GM18870 (cell line): ENCODE data around the gene IGSF21.

ENCODE experiments used
- ATAC-seq: cut with Tn5 transposase; IDR thresholded peaks from one replicate; pipeline ENCODE4 v1.9.1; 2021; ENCODE audit warnings: moderate library complexity; ENCODE audit not compliant: unreplicated experiment

The IGSF21 gene

DNA sequence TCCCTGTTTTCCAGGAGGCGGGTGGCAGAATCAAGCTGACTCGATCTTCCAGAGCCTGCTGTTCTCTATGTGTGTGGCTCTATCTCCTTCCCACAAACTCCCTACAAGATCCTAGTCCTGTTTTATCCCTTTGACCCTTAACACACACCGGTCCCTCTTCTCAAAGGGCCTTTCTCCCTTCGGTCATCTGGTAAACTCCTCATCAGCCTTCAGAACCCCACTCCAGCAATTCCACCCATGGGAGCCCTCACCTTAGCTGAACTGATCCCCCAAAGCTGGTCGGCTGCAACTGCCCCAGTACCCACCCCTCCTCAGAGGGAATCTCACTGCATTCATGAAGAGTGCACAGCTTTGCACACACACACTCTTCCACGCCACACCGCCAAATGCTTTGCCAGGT is 184.9 kb downstream of the IGSF21 start:
- no peak for ATAC-seq

DNA sequence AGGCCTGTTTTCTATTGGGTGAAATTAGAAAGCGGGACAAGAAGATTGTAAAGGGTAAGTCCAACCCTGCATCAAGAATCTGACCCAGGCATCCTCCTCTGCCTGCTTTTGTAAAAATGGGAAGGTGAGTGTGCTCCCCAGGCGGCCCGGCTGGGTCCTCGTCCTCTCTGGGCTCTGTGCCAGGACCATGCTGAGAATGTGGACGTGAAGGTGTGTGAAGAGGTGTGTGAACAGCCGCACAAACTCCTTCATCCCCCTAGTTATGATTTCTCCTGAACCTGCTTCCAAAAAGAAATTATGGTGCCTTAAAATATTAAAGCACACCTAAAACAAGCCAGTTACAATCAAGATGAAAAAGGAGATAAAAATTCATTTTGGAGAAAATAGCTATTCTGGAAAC is 185.7 kb downstream of the IGSF21 start:
- no peak for ATAC-seq

DNA sequence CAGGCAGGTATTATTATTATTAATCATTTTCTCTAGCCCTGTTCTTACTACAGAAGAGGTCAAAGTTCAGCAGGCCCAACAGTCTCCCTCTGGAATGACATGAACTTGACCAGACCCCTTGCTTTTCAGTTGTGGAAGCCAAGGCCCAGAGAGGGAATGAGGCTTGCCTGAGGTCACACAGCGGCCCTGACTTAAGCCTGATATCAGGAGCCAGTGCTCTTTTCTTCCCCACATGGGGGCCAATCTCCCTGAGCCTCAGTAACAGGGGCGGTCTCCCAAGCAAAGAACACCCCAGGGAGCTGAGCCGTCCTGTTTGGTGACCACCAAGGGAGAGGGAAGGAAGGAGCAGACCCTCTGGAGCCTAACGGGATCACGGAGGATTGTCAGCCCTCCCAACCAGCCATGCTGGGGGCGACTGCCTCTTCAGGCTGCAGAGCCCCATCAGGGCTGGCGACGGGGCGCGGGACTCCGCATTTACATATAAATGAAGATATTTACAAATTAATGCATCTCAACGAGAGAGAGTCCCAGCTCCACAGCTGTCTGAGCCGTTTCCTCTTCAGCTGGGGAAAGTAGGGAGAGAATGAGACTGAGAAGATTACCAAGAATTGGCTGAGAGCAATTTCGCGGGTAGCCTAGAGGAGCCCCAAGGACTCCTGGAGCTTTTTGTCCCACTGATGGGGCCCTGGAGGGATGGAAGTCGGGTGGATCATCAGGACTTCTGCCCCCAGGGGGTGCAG is 187.0 kb downstream of the IGSF21 start:
- no peak for ATAC-seq

DNA sequence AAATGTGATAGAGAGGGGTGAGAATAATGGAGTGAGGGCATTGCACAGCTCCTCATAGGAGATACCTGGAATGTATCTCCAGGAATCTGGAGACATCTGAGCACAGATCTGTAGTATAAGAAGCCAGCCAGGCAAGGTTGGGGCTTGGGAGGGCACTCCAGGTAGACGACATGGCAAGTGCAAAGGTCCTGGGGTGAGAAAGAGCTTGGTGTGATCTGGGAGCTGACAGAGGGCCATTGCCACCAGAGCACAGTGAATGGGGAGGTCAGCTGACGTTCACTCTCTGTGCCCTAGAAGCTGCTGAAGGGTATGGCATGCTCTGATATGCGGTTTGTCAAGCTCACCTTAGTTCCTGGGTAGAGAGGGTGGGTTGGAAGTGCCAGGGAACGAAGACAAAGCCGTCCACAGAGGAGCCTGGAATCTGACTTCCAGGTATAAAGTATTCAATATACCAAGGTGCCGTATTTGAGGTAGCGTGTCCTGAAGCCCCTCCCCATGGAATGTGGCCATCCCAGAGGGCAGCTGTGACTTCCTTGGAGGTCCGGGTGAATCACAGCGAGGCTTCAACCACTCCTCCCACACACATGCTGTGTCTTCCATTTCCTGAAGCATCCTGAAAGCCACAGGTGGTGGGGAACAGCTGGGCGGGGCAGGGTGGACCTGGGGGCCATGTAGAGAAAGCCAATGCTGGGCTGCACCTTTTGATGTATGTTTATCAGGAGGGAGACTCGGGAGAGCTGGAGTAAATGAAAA is 190.5 kb downstream of the IGSF21 start:
- ATAC-seq = no peak

DNA sequence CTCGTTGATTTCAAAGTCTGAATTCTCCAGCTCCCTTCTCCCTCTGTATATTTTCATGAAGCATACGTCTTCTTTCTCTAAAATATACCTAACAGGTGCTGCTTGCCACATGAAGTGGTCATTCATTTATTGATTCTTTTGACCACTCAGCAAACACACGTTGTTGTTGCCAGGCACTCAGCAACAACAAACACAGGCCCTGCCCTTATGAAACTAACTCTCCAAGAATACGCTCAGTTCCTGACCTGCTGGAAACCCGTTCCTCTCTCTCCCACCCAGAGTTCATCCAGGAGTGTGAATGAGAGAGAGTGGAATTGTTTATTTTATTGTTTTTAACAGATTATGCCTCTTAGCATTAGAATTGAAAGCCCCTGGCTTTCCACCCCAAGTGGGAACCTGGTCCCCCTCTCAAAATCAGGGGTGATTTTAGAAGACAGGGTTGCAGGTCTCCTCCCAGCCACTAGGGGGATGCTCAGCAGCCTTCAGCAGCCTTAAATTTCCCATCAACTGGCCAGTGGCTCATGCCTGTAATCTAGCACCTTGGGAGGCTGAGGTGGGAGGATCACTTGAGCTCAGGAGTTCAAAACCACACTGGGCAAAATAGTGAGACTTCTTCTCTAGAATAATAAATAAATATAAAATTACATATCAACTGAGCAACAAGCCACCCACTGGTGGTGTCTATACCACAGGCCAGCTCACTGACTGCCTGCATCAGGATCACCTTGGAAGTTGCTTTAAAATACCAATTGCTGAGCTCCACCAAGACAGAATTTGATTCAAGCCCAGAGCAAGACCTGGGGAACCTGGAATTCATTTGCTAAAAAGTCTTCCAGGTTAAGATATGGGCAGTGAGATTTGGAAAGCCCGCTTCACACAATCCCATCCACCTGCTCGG is 192.1 kb downstream of the IGSF21 start:
- ATAC-seq = no peak

DNA sequence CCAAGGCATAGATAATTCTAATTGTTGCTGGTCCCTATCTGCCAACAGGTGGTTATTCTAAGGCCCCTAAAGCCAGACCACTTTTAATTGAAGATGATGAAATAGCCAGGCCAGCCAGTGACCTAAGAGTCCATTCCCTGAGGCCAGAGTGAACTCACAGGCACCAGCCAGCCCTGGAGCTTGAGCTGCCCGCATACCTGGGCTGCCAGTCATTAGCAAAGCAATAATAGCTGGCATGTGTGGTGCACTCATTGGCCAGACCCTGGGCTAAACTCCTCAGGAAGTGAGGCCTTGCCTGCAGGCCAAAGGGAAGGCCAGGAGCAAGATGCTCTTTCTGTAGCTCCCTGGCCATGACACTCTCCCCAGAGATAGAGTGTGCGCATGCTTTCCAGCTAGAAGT is 192.8 kb downstream of the IGSF21 start:
- ATAC-seq = no peak

DNA sequence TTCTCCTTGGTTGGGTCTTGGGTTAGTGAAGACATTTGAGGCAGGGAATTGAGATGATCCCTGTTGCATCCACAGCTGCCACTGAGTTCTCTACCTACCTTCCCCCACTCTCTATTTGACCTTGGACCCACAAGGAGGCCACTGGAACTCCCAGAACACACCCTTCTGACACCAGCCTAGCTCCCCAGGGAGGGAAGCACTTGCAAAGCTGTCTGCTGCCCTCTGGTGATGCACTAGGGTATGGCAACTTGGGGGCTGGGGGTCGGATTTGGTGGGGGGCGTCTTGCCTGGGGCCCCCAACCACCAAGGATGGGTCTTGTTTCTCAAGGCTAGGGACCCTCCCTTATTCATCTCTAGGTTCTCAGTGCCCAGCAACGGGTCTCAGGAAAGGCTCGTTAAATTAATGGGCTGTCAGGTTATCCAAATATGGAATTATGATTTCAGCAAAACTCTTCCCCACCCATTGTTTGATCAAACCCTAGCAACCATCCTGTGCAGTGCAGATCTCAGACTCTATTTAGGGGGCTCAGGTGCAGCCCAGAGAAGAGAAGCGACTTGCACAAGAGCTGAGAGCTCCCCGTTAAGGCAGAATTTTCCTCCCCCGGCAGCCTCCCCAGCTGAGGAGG is 195.3 kb downstream of the IGSF21 start:
- ATAC-seq = no peak

DNA sequence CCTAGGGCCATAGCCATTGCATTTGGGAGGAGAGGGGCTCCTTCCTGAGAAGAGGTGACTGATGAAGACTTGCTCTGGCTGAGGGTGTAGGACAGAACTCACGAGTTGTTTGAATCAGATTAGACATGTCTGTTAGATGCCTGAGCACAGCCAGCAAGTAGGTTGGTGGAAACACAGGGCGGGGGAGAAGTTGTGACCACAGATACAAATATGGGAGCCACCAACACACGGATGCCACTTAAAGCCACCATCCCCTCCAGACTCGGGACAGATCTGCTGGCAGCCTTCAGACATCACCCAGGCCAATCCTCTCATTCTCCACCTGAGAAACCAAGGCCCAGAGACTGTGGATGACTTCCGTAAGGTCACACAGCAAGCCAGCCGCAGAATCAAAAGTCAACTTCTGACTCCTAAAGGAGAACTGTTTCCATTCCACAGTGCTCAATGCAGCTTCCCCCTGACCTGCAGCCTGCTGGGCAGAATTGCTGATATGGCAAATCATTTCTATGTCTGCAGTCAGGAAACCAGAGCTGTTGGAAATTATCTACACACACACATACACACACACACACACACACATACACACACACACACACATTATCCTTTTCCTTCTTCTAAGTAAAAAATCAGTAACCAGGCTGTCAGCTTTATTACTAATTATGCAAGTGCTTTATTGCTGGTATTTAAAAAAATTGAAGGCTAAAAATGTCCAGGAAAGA is 196.7 kb downstream of the IGSF21 start:
- no peak for ATAC-seq

DNA sequence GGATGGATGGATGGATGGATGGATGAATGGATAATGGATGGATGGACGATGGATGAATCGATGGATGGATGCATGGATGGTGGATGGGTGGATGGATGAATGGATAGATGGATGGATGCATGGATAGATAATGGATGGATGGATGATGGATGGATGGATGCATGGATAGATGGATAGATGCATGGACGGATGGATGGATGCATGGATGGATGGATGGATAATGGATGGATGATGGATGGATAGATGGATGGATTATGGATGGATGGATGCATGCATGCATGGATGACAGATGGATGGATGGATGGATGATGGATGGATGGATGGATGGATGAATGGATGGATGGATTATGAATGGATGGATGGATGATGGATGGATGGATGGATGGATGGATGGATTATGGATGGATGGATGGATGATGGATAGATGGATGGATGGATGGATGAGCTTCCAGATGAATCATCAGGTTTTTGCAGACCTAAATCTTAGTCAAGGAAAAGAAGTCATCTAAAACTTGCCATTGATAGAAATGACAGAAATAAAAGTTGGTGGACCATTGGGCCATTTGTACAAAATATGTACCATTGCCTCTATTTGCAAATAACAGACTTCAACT is 197.7 kb downstream of the IGSF21 start:
- ATAC-seq = no peak

DNA sequence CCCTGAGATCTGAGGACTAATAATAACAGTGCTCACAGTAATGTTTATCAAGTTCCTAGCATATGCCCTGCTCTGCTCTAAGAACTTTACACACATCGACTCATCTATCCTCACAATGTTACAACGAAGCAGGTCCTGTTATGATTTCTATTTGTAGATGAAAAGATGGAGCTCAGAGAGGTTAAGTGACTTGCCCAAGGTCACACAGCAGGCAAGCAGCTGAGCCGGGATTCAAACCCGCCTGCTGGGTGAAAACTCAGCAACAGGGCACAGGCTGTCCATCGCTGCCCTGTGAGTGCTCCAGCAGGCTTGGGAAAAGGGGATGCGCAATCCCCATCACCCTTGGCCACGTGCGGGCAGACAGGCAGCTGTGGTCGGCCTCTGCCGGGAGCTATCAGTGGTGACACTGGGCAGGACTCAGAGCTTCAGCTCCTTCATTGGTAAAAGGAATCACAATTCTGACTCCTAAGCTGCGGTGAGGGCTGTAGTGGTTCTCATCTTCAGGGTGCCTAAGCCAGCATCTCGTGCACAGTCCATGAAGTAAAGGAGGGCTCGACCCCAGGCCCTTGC is 199.8 kb downstream of the IGSF21 start:
- ATAC-seq = no peak

DNA sequence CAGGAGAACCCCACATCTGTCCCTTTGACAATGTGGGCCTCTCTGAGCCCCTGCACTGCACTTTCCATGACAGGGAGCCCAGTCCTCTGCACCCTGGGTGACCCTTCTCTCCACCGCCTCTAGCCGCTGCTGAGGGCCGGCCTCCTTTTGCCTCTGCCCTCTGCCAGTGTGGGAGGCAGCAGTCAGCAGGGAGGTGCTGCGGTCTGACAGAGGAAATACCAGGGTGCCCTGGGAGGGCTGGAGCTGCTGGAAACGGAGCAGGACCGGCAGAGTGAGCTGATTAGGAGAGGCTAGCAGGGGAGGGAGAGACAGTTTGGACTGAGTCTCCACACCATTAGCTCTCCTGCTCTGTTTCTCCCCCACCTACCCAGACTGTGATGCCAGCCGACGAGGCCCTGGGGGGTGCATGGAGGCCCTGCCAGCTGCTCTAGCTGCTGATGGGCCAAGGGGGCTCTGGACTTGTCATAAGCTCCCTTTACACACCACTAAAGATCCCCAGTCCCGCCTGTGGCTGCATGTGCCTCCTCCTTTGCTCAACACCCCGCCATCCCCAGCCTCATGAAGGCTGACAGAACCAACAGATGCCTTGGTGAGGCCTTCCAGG is 202.1 kb downstream of the IGSF21 start:
- no peak for ATAC-seq

DNA sequence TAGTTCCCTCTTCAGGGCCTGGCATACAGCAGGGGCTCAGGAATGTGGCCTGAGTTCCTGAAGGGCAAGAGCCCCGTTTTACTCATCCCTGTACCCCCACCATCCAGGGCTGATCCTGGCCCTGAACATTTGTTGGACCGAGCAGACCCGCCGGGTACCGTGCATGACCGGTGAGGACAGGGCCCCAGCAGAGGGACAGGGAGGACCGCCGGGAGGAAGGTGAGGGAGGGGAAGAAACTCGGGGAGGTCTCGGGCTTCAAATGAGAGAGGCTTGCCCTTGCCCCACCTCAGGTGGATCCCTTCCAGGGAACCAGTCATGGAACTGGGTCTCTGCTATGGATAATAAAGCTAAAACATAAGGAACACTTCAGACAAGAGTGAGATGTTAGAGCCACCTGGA is 205.4 kb downstream of the IGSF21 start:
- no peak for ATAC-seq

DNA sequence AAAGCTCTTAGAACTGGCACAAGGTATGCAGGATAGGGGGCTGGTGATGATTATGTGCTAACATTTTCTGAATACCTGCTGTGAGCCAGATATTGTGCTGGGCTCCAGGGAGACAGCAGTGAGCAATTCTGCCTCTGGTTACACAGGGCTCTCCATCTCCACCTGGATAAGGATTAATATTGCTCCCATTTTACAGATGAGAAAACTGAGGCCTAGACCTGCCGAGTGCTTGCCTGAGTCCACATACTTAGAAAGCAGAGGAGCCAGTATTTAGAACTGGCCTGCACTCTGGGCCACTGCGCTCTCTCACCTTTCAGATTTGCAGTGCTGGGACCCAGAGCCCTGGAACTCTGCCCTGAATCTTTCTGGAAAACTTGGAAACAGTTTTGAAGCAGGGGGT is 205.9 kb downstream of the IGSF21 start:
- ATAC-seq = no peak

DNA sequence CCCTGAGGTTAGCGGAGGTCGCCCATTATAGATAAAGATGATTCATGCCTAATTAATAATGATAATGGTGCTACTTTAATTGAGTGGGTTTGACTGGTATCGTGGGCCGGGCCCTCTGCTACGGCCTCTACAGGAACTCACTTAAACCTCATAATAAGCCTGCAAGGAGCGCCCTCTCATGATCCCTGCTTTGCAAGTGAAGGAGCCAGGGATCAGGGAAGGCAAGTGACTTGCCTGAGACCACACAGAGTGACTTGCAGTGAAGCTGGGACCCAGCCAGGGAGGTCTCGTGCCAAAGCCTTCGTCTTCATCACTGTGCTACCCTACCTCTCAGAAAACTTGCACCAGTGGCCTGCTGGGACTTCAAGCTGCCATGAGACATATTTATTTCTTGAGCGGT is 206.8 kb downstream of the IGSF21 start:
- no peak for ATAC-seq

DNA sequence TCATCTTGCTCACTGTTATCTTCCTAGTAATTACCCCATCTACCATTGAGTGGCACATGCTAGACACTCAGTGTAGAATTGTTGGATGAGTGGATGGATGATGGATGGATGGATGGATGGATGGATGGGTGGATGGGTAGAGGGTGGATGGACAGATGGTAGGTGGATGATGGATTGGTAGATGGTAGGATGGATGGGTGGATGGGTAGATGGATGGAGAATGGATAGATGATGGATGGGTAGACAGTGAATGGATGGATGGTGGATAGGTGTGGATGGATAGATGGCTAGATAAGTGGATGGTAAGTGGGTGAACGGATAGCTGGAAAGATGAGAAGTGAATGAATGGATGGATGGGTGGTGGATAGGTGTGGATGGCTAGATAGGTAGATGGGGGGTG is 207.9 kb downstream of the IGSF21 start:
- ATAC-seq = no peak

DNA sequence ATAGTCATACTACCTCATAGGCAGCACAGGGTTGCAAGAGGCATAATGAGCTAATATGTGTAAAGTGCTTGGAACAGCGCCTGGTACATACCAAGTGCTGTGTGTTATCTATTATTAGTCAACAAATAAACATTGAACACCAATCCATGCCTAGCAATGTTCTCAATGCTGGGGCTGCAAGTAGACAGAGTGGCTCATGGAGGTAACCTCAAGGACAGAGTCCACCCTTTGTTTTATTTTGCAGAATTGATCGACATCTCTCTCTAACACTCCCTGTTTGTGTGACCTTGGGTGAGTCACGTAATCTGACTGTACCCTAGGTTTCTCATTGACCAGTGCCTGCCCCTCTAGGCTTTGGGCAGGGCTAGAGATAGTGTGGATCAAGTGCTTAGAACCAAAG is 209.2 kb downstream of the IGSF21 start:
- ATAC-seq = no peak

DNA sequence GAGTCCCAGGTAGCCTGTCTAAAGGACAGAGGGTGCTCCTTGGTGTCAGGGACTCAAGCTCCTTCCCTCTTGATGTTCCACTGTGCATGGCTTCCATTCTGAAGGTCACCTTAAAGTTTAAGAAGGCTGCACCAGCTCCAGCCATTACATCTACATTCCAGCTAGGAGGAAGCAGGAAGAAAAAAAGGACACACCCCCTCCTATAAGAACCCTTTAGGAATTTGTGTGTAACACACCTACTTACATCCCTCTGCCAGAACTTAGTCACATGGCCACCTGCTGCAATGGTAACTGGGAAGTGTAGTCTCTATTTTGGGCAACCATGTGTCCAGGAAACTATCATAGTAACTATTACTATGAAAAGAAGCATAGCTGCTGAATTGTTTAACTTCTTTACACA is 211.5 kb downstream of the IGSF21 start:
- no peak for ATAC-seq

DNA sequence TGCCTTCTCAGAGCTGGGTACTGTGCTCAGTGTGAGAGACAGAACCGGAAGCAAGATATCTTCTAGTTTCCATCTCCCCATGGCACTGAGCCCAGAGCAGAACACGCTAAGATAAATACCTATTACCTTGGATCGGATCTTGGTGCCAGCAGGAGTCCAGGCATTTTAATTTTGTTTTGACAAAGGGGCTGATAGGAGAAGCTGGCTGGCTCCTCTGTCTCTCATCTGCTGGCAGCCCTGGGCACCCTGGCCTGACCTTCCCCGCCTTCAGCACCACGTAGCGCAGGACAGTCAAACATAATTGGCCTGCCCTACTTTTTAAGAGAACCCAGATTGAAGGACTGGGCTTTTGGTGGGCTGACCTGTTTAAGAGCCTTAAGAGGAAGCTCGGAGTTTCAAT is 212.5 kb downstream of the IGSF21 start:
- ATAC-seq = no peak

DNA sequence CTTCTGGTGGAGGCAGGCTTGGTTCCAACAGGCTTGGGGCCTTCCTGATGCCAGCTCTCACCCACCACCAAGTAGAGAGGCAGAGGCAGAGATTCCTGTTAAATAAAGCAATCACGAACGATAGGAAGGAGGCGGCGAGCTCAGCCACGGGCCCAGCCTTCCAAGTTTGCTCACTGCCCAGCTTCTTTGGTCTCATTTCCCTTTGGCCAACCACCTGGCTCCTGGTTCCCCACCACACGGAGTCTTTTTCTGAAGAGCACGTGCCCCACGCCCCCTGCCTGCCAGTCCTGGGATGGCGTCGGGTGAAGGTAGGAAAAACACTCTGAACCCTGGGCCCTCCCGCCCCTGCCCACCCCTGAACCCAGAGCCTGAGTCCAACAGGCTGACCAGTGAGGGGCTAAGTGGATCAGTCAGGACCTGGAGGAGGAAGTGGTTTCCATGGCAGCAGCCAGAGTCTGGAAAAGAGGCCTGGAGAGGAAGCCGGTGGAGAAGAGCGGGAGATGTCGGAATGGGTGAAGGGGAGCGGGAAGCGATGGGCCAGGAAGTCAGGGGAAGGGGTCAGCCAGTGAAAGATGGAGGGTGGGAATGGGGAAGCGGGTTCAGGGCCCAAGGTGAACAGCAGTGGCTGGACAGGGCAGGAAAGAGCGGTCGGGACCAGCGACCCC is 214.9 kb downstream of the IGSF21 start:
- ATAC-seq = no peak
